Sigmoid colon (tissue), 4 donors: ENCODE measurements around the gene FERMT2.
A peak's percentile ranks its signal among the peaks of the same experiment; 100 is the strongest.

ENCODE experiments used
- EP300 ChIP-seq, 4 donors: sonication (generic); formaldehyde crosslinking; IDR thresholded peaks; one replicate each; pipeline ENCODE4 v1.6.1; 2017; ENCODE audit warnings: antibody characterized with exemption in 4 of 4
- POLR2A ChIP-seq, 2 donors: fragments of 450-650 bp; IDR thresholded peaks; one replicate each; pipeline ENCODE4 v1.6.1; 2016; ENCODE audit warnings: antibody characterized with exemption in 2 of 2, mild to moderate bottlenecking in 2 of 2, moderate library complexity in 2 of 2
- POLR2AphosphoS5 ChIP-seq, 4 donors: sonication (generic); formaldehyde crosslinking; IDR thresholded peaks; one replicate each; pipeline ENCODE4 v1.6.1; 2017; ENCODE audit warnings: antibody characterized with exemption in 4 of 4
- TF ChIP-seq, protein P1 (sequence below), 4 experiments: fragments of 450-650 bp in 3 of 4; fragments of 200-600 bp in 1 of 4; IDR thresholded peaks; one replicate each; pipeline ENCODE4 v1.5.1; 2016 to 2019; ENCODE audit warnings: antibody characterized with exemption in 4 of 4, mild to moderate bottlenecking in 3 of 4, moderate library complexity in 2 of 4

DNA sequence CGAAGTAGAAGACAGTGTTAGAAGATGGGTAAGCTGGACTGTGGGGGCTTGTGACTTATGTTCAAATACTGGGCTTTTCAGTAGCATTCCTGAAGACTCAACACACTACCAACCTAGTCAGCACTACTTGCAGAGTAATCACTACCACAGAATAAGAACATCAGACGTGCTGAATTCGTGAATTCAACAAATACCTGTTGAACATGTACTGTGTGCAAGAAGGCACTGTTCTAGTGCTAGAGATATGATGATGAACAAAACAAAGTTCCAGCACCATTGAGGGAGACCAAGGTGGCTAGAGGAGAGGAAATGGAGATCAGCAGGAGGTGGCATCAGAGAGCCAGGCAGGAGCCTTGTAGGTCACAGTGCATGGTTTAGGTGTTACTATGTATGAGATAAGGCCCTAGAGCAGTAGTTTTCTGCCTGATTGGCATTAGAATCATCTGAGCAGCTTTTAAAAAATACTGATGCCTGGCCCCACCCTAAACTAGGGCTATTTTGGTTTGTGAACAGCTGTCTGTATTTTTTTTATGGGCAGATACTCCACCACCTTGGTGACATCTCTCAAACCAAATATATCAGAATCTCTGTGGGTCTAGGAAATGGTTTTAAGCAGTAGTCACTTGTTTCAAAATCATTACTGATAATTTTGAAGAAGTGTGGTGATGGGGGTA, 26.8 kb downstream of the FERMT2 start:
- TF ChIP-seq, protein P1, sequence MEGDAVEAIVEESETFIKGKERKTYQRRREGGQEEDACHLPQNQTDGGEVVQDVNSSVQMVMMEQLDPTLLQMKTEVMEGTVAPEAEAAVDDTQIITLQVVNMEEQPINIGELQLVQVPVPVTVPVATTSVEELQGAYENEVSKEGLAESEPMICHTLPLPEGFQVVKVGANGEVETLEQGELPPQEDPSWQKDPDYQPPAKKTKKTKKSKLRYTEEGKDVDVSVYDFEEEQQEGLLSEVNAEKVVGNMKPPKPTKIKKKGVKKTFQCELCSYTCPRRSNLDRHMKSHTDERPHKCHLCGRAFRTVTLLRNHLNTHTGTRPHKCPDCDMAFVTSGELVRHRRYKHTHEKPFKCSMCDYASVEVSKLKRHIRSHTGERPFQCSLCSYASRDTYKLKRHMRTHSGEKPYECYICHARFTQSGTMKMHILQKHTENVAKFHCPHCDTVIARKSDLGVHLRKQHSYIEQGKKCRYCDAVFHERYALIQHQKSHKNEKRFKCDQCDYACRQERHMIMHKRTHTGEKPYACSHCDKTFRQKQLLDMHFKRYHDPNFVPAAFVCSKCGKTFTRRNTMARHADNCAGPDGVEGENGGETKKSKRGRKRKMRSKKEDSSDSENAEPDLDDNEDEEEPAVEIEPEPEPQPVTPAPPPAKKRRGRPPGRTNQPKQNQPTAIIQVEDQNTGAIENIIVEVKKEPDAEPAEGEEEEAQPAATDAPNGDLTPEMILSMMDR (IDR thresholded peaks at IDR 0.05) = peak in 1 of 4 experiments; percentile 8
- TF ChIP-seq POLR2AphosphoS5 (IDR thresholded peaks at IDR 0.05) = no peak
- TF ChIP-seq EP300 (IDR thresholded peaks at IDR 0.05) = no peak
- no peak for TF ChIP-seq POLR2A (IDR thresholded peaks at IDR 0.05)
